ENCODE results near the gene OR1J1.

DNA sequence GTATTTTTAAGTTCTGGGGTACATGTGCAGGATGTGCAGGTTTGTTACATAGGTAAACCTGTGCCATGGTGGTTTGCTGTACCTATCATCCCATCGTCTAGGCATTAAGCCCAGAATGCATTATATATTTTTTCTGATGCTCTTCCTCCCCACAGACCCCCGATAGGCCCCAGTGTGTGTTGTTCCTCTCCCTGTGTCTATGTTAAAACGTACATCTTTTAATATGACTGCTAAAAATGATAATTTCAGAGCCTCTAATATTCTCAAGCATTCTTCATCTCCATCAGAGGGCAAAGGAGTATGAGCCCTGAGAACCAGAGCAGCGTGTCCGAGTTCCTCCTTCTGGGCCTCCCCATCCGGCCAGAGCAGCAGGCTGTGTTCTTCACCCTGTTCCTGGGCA is 32.8 kb upstream of the OR1J1 start, which contains the start of gene OR1J2:
- TF ChIP-seq, protein P1, sequence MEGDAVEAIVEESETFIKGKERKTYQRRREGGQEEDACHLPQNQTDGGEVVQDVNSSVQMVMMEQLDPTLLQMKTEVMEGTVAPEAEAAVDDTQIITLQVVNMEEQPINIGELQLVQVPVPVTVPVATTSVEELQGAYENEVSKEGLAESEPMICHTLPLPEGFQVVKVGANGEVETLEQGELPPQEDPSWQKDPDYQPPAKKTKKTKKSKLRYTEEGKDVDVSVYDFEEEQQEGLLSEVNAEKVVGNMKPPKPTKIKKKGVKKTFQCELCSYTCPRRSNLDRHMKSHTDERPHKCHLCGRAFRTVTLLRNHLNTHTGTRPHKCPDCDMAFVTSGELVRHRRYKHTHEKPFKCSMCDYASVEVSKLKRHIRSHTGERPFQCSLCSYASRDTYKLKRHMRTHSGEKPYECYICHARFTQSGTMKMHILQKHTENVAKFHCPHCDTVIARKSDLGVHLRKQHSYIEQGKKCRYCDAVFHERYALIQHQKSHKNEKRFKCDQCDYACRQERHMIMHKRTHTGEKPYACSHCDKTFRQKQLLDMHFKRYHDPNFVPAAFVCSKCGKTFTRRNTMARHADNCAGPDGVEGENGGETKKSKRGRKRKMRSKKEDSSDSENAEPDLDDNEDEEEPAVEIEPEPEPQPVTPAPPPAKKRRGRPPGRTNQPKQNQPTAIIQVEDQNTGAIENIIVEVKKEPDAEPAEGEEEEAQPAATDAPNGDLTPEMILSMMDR (IDR thresholded peaks at IDR 0.05): no peak
- no peak for TF ChIP-seq POLR2A (IDR thresholded peaks at IDR 0.05)

All from adrenal gland (tissue), 5 donors.